ENCODE results near the gene DSE.

GRCh38 chr6:116326996-116327395 is 43.8 kb upstream of the DSE start:
- no peak for TF ChIP-seq CTCF (IDR thresholded peaks at IDR 0.05)
- no peak for TF ChIP-seq EP300 (IDR thresholded peaks at IDR 0.05; ENCODE audit: low read depth)
- no peak for TF ChIP-seq POLR2A (IDR thresholded peaks at IDR 0.05)
